NCI-H1417 (cell line): ENCODE measurements around the gene RIOK1.
"Not testable (repeated sequence)": the region's sequence is repeated elsewhere in the genome, so short reads cannot be mapped to it uniquely, and the experiment has no call there.

Experiments
- DNase-seq, 3 experiments: peaks; one replicate each; lab custom pipeline; 2025; lab: John Stamatoyannopoulos, UW

RIOK1 gene

DNA sequence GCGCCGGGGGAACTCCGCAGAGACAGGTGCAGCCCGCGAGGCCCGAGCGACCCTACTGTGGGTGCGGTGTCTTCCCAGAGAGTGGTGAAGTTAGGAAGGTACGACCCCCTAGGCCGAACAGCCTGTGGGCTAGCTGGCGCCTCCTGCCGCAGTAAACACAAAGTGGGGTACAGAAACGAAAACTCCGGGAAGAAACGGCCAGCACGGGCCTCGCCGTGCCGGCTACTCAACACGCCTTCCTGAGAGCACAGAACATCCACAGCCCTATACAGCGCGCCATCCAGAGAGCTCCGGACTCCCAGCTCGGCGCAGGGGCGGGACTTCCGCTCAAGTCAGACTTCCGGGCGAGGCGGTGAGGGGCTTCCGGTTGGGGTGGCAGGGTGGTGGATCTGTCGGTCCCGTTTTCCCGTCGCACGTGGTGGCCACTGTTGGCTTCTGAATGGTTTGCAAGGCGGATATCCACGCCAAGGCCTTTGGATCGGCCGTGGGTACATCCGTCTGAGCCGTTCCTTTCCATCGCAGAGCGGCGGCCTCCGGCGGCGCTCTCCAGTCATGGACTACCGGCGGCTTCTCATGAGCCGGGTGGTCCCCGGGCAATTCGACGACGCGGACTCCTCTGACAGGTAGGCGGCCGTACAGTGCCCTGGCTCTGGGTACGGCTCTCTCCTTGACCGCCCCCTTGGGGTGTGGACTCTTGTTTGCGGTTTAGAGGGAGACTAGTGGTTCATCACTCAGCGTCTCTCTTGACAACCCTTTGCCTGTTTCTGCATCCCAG lies at the start of gene RIOK1, which contains the start of gene CAGE1:
TSS of gene RIOK1 (plus strand) at position 358 of the 775 bp plus-strand sequence. CDS start at position 553, 195 bp downstream.
TSS of gene CAGE1 (minus strand) at position 292 of the 775 bp plus-strand sequence. CDS start 2,569 bp downstream, outside the sequence.
- peak; percentile 92 to 96 (median 93) for DNase-seq

DNA sequence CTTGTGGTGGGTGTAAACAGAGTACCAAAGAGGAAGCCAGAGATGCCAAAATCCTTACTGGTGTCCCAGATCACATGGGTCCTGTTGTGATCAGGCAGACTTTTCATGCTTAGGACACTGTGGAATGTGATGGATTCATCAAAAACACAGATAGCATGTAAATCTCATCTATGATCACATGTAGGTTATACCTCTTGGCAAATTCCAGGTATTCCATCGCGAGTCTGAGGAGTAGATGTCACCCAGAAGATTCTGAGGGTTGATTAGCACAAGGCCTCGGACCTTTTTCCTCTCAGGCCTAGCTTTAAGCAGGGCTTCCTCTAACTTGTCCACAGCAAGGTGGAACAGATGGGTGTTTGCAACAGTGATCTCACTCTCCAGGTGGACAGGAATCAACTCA lies 48.3 kb upstream of the RIOK1 start:
- no peak for DNase-seq

DNA sequence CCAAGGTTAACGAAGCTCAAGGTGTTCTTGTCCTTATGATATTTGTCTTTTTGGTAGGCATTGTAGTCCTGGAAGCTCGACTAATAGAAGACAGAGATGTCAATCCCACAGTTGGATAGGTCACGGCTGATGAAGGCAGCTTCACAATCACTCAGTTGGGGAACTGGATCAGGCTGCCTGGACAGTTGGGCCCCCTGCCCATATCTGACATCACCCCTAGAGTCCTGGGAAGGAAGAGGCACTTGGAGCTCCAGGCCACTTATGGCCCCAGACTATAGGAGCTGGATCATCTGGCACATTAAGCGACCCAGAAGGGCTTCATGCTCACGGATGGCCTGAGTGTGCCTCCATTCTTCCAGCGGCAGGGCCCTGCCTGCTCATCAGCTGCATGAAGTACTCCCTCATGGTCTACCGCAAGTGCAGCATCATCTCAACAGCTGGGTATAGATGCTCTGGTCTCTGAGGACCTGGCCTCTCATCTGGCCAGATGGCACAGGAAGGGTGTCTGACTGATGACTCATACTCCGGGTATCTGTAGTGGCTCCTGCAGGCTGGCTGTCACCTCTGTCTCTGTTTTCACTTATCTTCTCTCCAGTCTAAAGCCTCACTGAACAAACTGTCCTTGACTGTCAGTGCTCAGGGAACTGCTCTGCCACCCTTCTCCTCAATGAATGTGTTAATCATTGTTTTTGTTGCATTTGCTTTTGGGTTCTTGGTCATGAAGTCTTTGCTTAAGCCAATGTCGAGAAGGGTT lies 47.4 kb upstream of the RIOK1 start:
- DNase-seq, result no peak

DNA sequence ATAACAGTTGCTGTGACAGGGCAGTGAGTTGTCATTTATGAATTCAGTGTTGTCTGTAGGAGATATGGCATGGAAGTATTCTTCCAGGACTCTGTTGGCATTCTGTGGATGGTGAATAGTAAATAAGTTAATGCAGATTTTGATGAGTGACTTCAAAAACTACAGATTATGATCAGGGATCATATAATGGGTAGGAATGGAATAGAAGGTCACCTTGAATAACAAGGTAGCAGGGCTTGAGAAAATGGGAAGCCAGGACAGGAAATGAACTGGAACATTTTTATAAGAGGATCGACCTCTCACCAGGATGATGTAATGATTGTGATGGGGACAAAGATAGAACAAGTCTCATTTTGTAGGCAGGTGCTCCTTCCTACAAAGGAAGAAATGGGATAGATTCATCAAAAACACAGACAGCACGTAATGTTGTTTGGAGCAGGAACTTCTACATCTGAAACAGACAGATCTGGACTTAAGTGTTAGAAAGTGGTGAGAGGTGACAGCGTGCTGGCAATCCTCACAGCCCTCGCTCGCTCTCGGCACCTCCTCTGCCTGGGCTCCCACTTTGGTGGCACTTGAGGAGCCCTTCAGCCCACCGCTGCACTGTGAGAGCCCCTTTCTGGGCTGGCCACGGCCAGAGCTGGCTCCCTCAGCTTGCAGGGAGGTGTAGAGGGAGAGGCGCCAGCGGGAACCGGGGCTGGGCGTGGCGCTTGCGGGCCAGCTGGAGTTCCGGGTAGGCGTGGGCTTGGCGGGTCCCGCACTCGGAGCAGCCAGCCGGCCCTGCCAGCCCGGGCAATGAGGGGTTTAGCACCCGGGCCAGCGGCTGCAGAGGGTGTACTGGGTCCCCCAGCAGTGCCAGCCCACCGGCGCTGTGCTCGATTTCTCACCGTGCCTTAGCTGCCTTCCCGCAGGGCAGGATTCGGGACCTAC lies 45.8 kb upstream of the RIOK1 start:
- no peak for DNase-seq

DNA sequence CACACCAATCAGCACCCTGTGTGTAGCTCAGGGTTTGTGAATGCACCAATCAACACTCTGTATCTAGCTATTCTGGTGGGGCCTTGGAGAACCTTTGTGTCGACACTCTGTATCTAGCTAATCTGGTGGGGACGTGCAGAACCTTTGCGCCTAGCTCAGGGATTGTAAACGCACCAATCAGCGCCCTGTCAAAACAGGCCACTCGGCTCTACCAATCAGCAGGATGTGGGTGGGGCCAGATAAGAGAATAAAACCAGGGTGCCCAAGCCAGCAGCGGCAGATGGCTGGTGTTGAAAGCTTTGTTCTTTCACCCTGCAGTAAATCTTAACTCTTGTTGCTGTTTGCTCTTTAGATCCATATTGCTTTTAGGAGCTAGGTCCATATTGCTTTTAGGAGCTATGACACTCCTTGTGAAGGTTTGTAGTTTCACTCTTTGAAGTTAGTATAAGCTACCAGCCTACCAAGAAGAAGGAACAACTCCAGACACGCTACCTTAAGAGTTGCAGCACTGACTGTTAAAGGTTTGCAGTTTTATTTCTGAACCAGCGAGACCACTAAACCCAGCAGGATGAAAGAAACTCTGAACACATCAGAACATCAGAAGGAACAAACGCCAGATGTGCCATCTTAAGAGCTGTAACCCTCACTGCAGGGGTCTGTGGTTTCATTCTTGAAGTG lies 44.7 kb upstream of the RIOK1 start:
- DNase-seq, result not testable (repeated sequence)

DNA sequence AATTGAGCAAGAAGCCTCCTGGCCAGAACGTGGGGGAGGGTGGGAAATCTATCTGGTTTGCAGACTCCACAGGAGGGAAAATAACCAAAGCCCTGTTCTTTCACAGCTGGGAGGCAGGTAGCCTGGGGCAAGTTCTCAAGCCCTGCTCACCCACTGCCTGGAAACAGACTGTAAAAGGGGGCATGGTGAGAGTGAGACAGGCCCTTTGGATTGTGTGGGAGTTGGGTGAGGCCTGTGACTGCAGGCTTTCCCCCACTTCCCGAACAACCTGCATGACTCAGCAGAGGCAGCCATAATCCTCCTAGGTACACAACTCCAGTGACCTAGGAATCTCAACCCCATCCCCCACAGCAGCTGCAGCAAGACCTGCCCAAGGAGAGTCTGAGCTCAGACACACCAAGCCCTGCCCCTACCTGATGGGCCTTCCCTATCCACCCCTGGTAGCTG lies 42.0 kb upstream of the RIOK1 start:
- peak in 2 of 3 experiments; percentile 31 to 56 for DNase-seq

DNA sequence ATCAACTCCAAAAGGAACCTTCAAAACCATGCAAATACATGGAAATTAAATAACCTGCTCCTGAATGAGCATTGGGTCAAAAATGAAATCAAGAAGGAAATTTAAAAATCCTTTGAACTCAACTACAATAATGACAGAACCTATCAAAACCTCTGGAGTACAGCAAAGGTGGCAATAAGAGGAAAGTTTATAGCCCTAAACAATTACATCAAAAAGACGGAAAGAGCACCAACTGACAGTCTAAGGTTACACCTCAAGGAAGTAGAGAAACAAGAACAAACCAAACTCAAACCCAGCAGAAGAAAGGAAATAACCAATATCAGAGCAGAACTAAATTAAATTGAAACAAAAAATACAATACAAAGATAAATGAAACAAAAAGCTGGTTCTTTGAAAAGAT lies 39.0 kb upstream of the RIOK1 start:
- DNase-seq, result not testable (repeated sequence)

DNA sequence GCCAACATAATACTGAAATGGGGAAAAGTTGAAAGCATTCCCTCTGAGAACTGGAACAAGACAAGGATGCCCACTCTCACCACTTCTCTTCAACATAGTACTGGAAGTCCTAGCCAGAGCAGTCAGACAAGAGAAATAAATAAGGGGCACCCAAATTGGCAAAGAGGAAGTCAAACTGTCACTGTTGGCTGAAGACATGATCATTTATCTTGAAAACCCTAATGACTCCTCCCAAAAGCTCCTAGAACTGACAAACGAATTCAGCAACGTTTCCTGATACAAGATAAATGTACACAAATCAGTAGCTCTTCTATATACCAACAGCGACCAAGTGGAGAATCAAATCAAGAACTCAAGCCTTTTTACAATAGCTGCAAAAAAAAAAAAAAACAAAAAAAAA lies 37.7 kb upstream of the RIOK1 start:
- not testable (repeated sequence) for DNase-seq

DNA sequence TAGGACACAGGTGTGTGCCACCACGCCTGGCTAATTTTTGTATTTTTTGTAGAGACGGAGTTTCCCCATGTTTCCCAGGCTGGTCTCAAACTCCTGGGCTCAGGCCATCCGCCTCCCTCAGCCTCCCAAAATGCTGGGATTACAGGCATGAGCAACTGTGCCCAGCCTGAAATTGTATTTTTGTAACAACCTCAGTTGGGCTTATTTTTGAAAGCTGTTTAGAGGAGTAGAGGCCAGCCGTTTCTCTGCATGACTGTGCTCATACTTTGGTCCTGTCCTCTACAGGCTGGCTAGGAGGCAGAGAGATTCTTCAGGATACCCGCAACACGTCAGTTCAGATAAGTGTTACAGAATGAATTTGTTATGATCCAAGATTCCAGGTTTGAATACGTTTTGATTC lies 22.2 kb upstream of the RIOK1 start:
- DNase-seq, result no peak

DNA sequence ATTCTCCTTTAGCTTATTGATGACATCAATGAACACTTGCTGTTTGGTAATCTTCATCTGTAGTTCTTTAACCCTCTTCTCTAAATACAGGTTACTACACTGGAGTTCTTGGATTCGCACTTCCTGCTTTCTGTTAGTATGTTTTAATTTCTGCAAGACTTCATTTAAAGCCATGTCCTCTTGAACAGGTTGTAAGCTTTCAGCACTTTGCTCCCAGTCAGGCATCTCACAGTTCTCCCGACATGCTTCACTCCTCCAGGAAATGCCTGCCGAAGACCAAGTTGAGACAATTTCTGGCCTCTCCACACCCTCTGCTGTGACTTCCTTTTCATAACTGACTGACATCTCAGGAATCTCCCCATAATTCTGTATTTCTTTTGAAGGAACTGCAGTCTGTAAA lies 15.9 kb upstream of the RIOK1 start:
- DNase-seq, result peak in 1 of 3 experiments; percentile 35

DNA sequence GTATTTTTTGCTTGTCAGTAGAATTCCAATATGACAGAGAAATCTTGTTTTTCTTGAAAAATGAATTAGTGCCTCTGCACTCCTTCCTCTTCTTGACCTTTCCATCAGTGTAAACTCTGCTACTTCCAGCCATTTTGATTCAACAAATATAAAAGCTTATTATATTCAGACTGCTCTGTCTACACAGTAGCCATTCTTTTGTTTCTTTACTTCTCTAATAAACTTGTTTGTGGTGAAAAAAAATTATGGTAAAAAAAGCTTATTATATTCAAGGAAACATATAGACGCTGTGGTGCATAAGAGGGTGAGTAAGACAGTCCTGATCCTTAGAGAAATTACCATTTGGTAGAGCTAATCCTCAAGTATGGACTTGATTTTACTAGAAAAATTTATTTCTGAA lies 11.6 kb upstream of the RIOK1 start:
- DNase-seq, result no peak

DNA sequence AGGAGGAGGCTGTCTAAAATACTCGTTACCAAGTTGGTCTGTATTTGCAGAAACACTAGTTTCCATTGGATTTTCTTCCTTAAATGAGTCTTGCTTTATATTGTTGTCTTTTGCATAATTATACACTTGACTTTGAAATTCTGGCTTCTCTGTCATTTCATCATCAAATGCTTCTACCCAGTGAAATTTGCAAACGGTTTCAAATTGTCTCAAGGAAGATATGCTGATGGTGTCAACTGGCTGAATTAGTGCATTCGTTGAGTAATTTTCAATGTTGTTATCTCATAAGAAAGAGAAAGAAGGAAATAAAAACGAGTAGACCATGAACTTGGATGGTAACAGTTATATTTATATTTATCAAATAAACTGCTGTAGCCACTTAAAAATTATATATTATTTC lies 10.9 kb upstream of the RIOK1 start:
- no peak for DNase-seq

DNA sequence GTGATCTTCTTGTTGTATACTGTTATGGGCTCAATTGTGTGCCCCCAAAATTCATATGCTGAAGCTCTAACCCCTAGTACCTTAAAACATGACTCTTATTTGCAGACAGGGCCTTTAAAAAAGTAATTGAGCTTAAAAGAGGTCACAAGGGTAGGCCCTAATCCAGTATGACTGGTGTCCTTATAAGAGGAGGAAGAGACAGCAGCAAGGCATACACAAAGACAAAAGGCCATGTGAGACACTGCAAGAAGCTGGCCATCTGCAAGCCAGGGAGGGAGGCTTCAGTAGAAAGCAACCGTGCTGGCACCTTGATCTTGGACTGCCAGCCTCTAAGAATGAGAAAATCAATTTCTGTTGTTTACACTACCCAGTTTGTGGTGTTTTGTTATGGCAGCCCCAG lies 8.5 kb upstream of the RIOK1 start:
- no peak for DNase-seq

DNA sequence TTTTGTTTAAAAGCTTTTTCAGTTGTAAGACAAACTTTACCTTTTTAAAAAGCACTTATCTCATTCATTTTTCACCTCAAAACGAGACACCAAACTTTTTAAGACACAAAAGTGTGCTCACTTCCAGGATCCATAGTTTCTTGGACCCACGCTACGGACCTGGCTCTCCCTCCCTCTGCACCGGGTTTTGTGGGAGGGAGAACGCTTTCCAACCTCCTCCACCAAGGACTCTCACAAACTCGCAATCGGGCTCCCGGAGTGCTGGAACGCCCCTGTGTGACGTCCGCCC lies 502 bp upstream of the RIOK1 start:
- peak in 1 of 3 experiments; percentile 56 for DNase-seq

DNA sequence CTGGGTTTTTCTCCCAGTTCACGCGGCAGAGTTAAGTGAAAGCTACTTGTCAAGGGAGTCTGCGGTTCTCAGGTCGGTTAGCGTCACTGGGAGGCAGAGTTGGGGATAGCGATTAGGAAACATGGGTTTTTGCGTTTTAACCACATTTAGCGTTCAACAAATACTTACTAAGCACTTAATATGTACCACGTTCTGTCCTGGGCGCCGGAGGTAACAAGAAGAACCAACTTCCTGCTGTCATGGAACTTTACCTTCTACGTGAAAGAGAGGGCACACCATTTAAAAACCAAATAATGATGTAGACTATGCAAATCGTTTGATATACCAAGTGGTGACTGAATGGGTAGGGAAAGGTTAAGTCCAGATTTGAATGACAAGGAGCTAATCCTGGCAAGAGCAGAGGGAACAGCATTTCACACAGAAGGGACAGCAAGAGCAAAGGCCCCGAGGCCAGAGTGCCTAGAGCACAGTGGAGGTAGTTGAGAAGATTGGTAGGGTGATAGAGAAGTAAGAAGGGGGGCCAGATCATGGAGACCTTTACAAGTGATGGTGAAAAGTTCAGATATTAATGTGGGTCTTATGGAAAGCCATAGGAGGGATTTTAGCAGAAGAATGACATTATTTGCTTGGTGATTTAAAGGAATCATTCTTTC lies 744 bp downstream of the RIOK1 start:
- DNase-seq, result peak in 1 of 3 experiments; percentile 23

DNA sequence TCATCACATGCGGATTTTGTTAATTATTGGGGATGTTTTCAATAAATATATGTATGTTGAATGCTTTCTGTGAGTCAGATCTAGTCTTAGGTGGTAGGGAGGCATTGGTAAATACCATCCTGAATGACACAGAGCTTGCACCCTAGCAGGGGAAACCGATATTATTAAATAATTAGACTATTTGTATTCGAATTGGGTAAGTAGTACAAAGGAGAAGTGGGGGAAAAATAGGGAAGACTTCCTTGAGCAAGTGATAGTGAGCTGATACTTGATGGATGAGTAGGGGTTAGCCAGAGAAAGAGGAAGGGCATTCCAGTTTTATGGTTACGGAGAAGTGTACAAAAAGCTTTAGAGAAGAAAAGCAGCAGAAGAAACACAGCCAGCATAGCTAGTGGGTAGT lies 1.5 kb downstream of the RIOK1 start:
- no peak for DNase-seq

DNA sequence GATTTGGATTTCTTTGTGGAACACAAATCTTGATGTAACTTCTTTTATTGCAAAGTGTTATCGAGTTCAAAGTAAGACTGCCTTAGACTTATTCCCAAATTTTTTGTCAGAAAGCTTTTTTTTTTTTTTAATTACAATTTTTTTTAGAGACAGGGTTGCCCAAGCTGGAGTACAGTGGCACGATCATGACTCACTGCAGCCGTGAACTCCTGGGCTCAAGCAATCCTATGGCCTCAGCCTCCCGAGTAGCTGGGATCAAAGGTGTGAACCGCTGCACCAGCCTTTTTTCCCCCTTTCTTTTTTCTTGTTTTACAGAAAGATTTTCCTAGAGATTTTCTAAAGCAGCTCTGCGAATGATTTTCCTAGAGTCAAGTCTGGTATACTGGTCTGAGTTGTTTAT lies 2.8 kb downstream of the RIOK1 start:
- no peak for DNase-seq

DNA sequence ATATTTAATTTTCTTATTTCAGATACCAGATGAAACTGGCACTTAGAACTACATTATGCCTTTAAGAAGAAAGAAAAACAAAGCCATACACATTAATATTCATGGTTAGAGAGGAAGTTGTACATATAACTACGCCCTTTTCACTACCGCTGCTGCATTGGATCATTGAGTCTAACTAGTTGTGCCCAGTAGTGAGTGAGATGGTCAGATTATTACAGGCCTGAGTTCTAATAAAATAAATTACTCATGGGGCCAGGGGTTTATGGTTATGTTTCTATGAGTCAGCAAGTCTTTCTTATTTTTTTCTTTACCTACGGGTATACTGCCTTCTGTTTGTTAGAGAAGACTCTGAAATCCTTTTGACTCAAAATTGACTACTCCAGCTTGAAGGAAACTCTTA lies 11.5 kb downstream of the RIOK1 start:
- DNase-seq, result no peak

DNA sequence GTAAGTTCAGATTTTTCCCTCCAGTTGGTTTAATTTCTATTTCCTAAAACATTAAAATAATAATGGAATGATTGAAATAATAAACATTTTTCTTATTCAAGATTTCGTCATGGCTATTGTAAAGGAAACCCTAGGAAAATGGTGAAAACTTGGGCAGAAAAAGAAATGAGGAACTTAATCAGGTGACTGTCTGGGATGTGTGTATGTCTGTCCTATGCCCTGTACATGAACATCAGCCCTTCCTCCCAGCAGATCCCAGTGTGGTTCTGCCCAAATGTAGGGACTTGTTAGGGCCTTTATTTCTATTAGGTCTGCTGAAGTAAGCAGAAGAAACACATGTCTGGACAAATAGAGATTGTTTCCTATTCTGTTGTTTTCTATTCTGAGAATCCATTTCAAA lies 13.1 kb downstream of the RIOK1 start:
- DNase-seq, result no peak

DNA sequence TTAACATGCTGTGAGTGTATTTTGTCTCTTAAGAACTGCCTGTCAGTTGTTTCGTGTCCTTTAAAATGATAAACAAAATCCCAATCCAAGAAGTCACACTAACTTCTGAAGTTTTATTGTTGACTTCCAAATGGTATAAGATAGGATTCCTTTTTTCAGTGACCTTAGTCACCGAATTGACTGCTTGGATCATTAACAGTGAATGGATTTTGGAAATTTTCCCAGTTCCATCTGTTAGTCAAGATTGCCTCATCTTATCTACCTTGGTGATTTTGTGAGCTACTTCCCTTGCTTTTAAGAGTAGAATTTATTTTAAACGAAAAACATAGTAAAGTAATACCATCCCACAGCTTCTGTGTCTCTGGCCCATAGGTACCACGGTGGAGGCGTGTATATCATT lies 14.9 kb downstream of the RIOK1 start:
- DNase-seq, result no peak

DNA sequence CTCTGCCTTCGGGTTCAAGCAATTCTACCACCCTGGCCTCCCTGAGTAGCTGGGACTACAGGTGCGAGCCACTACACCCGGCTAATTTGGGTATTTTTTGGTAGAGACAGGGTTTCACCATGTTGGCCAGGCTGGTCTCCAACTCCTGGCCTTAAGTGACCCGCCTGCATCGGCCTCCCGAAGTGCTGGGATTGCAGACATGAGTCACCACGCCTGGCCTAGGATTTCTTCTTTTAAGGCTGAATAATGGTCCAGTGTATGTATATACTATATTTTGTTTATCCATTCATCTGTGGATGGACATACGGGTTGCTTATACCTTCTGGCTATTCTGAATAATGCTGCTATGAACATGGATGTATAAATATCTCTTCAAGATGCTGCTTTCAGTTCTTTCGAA lies 17.1 kb downstream of the RIOK1 start:
- DNase-seq, result no peak
